Mucosa of gallbladder (tissue), 1 donor: ENCODE results near the gene GPR137B. TPM values are rescaled to one million over a fixed set of nuclear protein-coding genes. Genes with fewer than 3 reads are reported as not detected.

Experiments
- DNase-seq: peaks from one replicate; pipeline ENCODE4 v3.0.0-alpha.2; 2020; ENCODE audit warnings: low spot score
- total RNA-seq: library from RNA; stranded (reverse); gene quantifications from one replicate; pipeline ENCODE4 v1.2.1, GENCODE V29; 2021
- donor health status: DM: no; HTN: no; CAD: no.

Gene GPR137B
- total RNA-seq, 1 donor from 2014 or later = 30.5 TPM

DNA sequence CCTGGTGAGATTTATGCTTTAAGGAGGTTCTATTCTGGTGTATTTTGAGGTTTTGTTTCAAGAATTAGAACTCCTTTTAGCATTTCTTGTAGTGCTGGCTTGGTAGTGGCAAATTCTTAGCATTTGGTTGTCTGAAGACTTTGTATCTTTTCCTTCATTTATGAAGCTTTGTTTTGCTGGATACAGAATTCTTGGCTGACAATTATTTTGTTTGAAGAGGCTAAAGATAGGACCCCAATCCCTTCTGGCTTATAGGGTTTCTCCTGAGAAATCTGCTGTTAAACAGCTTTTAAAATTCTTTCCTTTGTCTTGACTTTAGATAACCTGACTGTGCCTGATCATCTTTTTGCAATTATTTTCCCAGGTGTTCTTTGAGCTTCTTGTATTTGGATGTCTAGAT, 58.6 kb downstream of the GPR137B start:
- no peak for DNase-seq

DNA sequence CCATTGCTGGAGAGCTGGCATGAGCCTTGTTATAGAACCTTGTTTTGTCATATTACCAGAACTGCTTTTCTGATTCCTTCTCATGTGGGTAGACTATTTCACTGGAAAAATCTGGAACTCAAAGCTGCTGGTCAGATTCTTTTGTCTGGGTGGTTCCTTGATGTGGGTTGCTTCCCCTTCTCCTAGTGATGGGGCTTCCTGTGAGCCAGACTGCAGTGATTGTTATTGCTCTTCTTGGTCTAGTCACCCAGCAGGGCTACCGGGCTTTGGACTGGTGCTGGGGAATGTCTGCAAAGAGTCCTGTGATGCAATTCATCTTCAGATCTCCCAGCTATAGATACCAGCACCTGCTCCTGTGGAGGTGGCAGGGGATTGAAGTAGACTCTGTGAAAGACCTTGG, 59.4 kb downstream of the GPR137B start:
- DNase-seq = no peak

GRCh38 chr1:236204039-236204438, 61.7 kb downstream of the GPR137B start:
- no peak for DNase-seq

- DNase-seq = no peak
These were observed 62.3 kb downstream of the GPR137B start for GRCh38 chr1:236204656-236205055.

DNA sequence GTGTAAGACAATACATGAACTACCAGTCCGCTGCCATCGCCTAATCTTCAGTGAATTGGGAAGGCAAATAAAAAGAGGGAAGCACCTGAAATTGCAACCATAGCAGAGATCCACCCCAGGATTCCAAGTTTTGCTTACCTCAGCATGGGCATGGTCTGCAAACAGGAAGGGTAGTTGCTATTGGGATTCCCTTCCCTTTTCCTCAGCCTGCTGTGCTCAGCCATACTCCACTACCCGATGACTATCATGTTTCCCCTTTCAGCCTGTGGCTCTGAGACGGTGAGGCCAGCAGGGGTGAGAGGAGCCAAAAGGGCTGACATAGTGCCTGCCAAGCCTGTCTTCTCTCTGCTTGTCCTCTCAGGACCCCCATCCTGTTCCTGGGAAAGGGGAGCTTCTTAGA, 64.2 kb downstream of the GPR137B start:
- DNase-seq = peak; percentile 11

DNA sequence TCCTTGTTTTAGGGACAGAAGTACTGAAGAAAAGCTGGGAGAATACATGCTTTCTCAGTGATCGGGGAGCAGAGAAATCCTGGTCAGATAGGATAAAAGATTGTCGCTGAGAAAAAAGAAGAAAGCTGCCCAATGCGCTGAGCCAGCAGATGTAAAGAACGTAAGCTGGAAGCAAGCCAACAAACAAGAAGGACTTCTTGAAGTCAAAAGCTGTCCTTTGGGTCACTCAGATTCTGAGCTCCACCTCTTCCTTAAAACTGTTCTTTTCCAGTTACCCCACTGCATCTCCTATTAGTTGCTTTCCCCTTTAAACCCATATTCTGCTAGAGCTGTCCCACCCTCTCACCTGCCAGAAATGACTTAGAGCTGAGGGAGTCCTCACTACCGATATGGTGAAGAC, 64.8 kb downstream of the GPR137B start:
- no peak for DNase-seq

GRCh38 chr1:236207569-236207968, 65.2 kb downstream of the GPR137B start:
- DNase-seq = no peak

DNA sequence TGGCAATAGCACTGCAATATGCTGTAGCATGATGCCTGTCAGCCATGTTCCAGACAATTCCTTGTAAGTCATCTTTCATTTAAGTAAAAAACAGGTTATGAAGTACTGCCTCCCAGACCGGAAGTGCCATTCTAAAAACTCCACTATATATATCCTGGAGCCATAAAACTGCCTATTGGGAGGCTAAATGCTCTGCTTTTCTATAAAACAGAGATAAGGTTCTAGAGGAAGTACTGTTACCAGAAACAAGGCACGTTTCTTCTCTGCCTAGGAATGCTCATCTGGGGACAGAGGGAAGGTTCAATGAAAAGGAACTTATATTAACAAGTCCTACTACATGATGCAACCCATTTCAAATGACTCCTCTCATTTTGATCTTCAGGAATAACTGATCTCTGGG, 66.8 kb downstream of the GPR137B start:
- DNase-seq = no peak

DNA sequence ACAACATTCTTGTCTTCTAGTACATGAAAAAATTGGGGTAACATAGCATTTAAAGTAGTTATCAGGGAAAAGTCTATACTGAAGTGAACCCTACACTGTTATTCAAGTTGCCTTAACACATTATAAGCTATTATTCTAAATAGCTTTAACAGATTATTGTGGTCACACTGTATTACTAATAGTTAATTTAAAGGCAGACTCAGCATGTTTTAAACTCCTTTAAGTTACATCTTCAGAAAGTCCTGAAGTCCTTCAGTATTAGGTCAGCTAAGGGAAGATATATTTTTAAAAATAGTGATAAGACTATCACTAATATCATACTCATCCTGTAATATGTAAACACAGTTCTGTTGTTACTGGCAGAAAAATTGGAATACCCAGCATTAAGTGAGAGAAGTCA, 67.4 kb downstream of the GPR137B start:
- no peak for DNase-seq

DNA sequence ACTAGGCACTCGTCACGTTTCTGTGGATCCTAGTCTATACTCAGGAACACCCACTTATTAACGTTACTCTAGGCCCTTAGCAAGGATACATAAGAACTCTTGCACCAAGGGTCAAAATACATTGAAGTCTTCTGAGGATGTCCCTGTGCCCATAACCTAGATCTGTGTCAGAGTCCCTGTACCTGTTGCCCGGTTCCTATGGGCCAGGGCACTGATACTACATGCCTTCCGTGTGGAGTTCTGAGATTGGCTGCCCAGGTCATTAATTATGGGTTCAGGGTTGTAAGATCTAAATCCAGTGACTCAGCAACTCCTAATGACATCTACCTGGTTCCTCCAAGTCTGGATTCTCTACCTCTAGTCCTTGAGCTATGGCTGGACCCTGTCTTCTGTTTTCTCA, 69.5 kb downstream of the GPR137B start:
- no peak for DNase-seq

DNA sequence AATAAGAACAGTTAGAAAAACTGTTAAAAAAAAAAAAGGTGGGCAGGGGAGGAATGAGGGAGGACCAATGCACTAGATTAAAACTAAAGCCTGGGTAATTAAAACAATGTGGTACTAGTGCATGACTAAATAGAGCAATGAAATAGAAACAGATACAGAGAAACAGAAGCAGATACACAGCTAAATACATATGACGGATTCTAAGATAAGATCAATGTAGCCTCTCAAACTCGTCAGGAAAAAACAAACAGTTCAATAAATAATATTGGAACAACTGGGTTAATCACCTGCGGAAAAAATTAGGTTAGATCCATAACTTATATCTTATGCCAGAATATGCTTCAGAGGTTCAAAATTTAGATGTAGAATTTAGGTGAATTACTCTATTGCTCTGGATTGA, 71.2 kb downstream of the GPR137B start:
- no peak for DNase-seq

- no peak for DNase-seq
These were observed 72.4 kb downstream of the GPR137B start for GRCh38 chr1:236214761-236215160.

DNA sequence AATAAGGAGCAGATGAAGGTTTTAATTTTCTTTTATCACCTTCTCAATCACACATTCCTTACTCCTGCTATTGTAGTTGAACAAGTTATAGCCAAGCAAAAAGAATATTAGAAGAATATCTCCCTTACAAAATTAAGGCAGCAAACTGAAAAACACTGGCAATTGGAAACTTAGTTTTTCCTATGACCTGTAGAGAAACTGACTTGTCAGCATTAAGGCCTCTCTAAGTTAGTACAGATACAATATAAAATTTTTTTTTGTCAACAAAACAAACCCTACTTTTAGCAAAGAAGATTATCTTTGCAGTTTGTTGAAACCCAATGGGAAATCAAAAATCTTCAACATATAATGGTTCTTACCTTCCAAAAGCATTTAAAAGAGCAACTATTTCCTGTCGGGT, 78.1 kb downstream of the GPR137B start:
- no peak for DNase-seq

DNA sequence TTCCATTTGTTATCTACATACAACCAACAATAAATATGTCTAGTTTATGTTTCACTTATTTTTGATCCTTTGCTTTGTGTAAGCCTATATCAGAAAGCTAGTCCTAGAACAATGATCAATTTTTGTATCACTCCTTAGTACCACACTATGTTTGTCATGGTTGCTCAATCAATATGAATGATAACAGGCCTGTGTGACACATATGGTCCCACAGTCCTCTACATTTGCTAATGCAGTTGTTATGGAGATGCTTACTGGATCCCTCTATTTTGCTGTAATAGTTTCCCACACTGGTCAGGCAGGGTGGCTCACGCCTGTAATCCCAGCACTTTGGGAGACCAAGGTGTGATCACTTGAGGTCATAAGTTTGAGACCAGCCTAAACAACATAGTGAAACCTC, 80.3 kb downstream of the GPR137B start:
- no peak for DNase-seq

GRCh38 chr1:236228411-236228810, 86.1 kb downstream of the GPR137B start:
- no peak for DNase-seq

GRCh38 chr1:236235116-236235515, 92.8 kb downstream of the GPR137B start:
- DNase-seq = no peak

- DNase-seq = no peak
These were observed 96.8 kb downstream of the GPR137B start for GRCh38 chr1:236239092-236239585.

GRCh38 chr1:236240675-236241074, 98.3 kb downstream of the GPR137B start:
- no peak for DNase-seq

- no peak for DNase-seq
These were observed 100.2 kb downstream of the GPR137B start for GRCh38 chr1:236242568-236242967.

DNA sequence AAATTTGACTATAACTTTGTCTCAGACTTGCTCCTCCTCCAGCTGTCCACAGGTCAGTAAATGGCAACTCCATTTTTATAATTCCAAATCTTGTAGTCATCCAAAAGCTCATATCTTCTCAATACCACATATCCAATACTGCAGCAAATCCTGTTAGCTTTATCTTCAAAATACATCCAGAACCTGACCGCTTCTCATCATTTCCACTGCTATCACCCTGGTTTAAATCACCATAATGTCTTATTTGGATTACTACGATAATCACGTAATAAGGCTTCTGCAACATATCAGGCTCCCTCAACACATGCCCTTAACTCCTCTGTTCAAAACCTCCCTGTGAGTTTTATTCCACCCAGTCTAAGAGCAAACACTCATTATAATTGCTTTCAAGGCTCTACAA, 104.9 kb downstream of the GPR137B start:
- DNase-seq = no peak

GRCh38 chr1:236251587-236251986, 109.2 kb downstream of the GPR137B start:
- no peak for DNase-seq

DNA sequence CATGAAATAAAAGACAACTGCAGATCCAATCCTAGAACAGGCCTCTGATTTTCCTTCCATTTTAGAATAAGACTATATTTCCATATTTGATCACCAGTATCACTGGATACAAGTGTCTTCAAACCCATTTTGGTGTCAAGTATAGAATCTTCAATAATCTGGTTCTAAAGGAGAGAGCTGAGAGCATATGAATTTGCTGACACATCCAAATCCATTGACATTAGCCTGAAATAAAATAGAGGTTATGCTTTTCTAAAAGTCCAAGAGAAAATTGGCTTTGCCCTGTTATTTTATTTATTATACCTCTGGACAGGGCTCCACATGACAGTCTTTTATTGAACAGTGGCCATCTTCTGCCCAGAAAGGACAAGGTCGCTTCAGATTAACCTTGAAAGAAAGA, 110.8 kb downstream of the GPR137B start:
- no peak for DNase-seq

GRCh38 chr1:236253918-236254637, 111.7 kb downstream of the GPR137B start:
- no peak for DNase-seq

- no peak for DNase-seq
These were observed 114.9 kb downstream of the GPR137B start for GRCh38 chr1:236257216-236257615.
